ENCODE results near the gene TBC1D8.
"Not testable (repeated sequence)": the region's sequence is repeated elsewhere in the genome, so short reads cannot be mapped to it uniquely, and the experiment has no call there.

TBC1D8 gene

DNA sequence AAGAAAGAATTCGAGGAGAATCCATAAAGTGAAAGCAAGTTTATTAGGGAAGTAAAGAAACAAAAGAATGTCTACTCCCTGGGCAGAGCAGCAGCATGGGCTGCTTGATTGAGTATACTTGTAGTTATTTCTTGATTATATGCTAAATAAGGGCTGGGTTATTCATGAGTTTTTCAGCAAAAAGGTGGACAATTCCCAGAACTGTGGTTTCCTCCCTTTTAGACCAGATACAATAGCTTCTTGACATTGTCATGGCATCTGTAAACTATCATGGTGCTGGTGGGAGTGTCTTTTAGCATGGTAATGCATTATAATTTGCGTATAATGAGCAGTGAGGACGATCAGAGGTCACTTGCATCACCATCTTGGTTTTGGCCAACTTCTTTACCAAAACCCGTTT, 25.6 kb upstream of the TBC1D8 start:
- no peak for TF ChIP-seq ZFX (IDR thresholded peaks at IDR 0.05; ENCODE audit: borderline replicate concordance)
- TF ChIP-seq, protein P1, sequence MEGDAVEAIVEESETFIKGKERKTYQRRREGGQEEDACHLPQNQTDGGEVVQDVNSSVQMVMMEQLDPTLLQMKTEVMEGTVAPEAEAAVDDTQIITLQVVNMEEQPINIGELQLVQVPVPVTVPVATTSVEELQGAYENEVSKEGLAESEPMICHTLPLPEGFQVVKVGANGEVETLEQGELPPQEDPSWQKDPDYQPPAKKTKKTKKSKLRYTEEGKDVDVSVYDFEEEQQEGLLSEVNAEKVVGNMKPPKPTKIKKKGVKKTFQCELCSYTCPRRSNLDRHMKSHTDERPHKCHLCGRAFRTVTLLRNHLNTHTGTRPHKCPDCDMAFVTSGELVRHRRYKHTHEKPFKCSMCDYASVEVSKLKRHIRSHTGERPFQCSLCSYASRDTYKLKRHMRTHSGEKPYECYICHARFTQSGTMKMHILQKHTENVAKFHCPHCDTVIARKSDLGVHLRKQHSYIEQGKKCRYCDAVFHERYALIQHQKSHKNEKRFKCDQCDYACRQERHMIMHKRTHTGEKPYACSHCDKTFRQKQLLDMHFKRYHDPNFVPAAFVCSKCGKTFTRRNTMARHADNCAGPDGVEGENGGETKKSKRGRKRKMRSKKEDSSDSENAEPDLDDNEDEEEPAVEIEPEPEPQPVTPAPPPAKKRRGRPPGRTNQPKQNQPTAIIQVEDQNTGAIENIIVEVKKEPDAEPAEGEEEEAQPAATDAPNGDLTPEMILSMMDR (IDR thresholded peaks at IDR 0.05): no peak
- no peak overlapping the region for H3K27ac ChIP-seq

DNA sequence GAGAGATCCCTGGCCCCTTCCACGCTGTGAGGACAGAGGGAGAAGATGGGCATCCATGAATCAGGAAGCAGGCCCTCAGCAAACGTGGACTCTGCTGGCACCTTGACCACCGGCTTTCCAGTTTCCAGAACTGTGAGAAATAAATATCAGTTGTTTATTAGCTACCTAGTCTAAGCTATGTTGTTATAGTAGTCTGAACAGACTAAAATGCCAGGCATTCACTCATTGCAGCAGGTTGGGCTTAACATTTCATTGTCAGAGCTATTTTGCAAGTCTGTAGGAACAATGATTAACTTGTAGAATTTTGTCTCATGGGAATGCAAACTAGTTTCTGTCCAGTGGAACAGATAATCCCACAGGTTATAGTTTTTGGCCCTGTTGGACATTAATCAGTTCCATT, 24.8 kb upstream of the TBC1D8 start:
- TF ChIP-seq ZFX (IDR thresholded peaks at IDR 0.05; ENCODE audit: borderline replicate concordance): no peak
- TF ChIP-seq, protein P1 (IDR thresholded peaks at IDR 0.05): no peak
- no peak overlapping the region for H3K27ac ChIP-seq

DNA sequence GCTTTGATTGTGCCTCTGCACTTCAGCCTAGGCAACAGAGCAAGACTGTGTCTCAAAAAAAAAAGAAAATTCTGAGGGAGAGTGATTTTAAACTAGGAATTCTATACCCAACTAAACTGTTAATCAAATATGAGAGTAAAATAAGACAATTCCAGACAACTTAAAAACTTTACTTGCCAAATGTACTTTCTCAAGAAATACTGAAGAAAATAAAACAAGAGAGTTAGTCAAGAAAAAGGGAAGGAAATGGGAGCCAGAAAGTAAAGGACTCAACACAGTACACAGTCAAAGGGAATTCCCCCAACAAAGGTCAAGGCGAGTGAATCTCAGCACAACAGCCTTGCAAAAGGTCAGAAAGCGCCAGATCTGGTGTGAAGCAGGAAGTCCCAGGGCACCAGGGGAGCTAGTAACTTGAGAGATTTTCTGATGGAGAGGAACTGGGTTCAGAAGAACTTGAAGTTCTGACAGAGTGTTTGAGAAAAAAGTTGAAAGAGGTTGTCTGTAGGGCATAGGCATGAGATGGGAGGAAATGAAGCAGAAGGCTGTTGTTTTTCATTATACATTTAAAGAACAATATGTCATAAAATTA, 22.6 kb upstream of the TBC1D8 start:
- TF ChIP-seq ZFX (IDR thresholded peaks at IDR 0.05; ENCODE audit: borderline replicate concordance): no peak
- TF ChIP-seq, protein P1 (IDR thresholded peaks at IDR 0.05): no peak
- H3K27ac ChIP-seq: no peak overlapping the region

DNA sequence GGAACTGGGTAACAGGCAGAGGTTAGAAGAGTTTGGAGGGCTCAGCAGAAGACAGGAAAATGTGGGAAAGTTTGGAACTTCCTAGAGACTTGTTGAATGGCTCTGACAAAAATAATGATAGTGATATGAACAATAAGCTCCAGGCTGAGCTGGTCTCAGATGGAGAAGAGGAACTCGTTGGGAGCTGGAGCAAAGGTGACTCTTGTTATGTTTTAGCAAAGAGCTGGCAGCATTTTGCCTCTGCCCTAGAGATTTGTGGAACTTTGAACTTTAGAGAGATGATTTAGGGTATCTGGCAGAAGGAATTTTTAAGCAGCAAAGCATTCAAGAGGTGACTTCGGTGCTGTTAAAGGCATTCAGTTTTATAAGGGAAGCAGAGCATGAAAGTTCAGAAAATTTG, 18.6 kb upstream of the TBC1D8 start:
- not testable (repeated sequence) for H3K27ac ChIP-seq

DNA sequence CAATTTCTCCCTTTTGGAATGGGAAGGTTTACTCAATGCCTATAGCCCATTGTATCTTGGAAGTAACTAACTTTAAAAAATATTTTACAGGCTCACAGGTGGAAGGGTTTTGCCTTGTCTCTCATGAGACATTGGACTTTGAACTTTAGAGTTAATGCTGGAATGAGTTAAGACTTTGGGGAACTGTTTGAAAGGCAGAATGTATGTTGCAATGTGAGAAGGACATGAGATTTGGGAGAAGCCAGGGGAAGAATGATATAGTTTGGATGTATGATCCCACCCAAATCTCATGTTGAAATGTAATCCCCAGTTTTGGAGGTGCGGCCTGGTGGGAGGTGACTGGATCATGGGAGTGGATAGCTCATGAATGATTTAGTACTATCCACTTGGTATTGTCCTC, 17.5 kb upstream of the TBC1D8 start:
- TF ChIP-seq ZFX (IDR thresholded peaks at IDR 0.05; ENCODE audit: borderline replicate concordance): no peak
- no peak overlapping the region for H3K27ac ChIP-seq

DNA sequence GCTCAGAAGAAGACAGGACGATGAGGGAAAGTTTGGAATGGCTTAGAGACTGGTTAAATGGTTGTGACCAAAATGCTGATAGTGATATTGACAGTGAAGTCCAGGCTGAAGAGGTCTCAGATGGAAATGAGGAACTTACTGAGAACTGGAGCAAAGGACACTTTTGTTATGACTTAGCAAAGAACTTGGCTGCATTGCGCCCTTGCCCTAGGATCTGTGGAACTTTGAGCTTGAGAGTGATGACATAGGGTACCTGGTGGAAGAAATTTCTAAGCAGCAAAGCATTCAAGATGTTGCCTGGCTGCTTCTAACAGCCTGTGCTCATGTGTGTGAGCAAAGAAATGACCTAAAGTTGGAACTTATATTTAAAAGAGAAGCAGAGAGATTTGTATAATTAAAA, 16.4 kb upstream of the TBC1D8 start:
- not testable (repeated sequence) for H3K27ac ChIP-seq

DNA sequence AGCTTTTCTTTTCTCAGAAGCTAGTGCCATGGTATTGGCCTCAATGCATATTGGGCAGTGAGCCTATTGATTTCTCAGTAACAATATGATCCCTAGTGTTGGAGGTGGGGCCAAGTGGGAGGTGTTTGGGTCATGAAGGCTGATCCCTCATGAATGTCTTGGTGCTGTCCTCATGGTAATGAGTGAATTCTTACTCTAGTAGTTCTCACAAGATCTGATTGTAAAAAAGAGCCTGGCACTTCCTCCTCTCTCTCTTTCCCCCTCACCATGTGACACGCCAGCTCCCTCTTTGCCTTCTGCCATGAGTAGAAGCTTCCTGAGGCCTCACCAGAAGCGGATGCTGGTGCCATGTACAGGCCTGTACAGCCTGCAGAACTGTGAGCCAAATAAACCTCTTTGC, 12.8 kb upstream of the TBC1D8 start:
- TF ChIP-seq, protein P1 (IDR thresholded peaks at IDR 0.05): no peak
- H3K27ac ChIP-seq: no peak overlapping the region

DNA sequence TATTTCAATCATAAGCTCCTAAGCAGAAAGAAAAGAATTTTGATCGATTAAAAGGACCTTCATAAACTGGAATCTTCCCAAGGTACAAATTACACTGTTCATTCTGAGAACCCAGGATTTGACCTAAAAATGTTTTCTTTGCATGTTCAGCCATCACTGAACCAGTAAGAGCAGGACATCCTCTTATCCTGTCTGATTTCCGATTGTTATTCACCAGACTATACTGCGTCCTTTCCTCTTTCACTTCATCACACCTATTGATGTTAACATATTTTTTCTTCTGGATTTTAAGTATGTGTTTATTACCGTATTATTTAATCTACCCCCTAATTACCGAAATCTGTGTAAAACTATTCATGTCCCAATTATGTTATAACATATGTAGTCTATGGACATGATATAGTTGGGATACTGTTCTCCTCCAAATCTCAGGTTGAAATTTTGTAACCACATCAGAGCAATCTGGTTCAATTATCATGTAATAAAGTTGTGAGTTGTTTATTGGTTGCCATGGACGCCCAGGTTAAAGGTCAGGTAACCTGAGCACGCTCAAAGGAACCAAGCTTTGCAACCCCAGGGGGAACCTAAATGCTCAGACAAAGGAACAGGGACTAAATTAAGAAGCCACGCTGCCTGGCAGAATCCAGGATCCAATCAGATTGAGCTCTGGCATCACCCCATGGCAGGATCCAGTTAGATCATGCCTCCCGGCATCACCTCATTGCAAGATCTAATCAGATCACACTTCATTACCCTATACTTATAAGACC, 11.6 kb upstream of the TBC1D8 start:
- TF ChIP-seq, protein P1 (IDR thresholded peaks at IDR 0.05): no peak
- no peak for TF ChIP-seq ZFX (IDR thresholded peaks at IDR 0.05; ENCODE audit: borderline replicate concordance)

DNA sequence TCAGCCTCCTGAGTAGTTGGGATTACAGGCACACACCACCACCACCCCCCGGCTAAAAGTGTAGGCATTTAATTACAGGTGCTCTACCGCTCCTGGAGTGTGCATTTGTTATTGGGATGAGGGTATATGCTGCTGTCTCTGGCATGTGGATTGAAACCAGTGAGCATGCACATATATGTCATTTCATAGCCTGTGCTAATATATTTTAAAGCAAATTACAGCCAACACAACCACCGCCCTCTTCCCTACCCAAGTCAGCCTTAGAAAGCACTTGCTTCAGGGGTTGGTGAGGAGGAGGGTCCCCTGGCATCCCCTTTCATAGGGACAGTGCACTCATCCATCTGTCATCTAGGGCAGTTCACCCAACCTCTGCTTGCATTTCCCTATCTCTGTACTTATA, 10.5 kb upstream of the TBC1D8 start:
- H3K27ac ChIP-seq: no peak overlapping the region
- TF ChIP-seq, protein P1 (IDR thresholded peaks at IDR 0.05): no peak
- no peak for TF ChIP-seq ZFX (IDR thresholded peaks at IDR 0.05; ENCODE audit: borderline replicate concordance)

More for the DNA sequence above, 11.6 kb upstream of the TBC1D8 start:
- H3K27ac ChIP-seq: no peak overlapping the region
